H1 (cell line): ENCODE results near the gene SLC8A3. TPM values are rescaled to one million over a fixed set of nuclear protein-coding genes. Genes with fewer than 3 reads are reported as not detected.

Experiments
- CTCF ChIA-PET: fragments of 300-600 bp; sonication (Branson Sonifier 250); formaldehyde crosslinking; loops from one replicate; lab custom pipeline; 2021; ENCODE audit not compliant: partially characterized antibody; lab: Charles Lee
- POLR2A ChIA-PET: fragments of 300-600 bp; sonication (Branson Sonifier 250); formaldehyde crosslinking; loops from one replicate; lab custom pipeline; 2021; ENCODE audit warnings: inconsistent platforms; ENCODE audit not compliant: partially characterized antibody; lab: Charles Lee
- DNase-seq, 2 experiments: peaks; one replicate each; pipeline versions ENCODE4 v3.0.0 to v3.0.0-alpha.2; 2010 to 2022; ENCODE audit warnings: low spot score in 2 of 2, low read depth in 1 of 2, mixed read lengths in 1 of 2
- FAIRE-seq: peaks from 2 replicates; lab custom pipeline; 2011; peaks lifted over from hg19 to GRCh38; lab: Jason Lieb, UNC
- H2AFZ ChIP-seq: 2 replicates; pipeline ENCODE4 v1.8.1; 2012; ENCODE audit warnings: low read length, inconsistent platforms
- H2AK5ac ChIP-seq: 2 replicates; pipeline ENCODE4 v1.6.1; 2013; ENCODE audit warnings: low read depth, low read length
- H2BK120ac ChIP-seq: replicated peaks from 2 replicates; pipeline ENCODE3; 2013; ENCODE audit warnings: low read depth, low read length, inconsistent platforms
- H2BK12ac ChIP-seq: 2 replicates; pipeline ENCODE4 v1.6.1; 2013; ENCODE audit warnings: low read depth, low read length
- H2BK15ac ChIP-seq: 2 replicates; pipeline ENCODE4 v1.6.1; 2013; ENCODE audit warnings: low read length
- H2BK20ac ChIP-seq: 2 replicates; pipeline ENCODE4 v1.6.1; 2013; ENCODE audit warnings: low read length
- H2BK5ac ChIP-seq: 2 replicates; pipeline ENCODE4 v1.6.1; 2013; ENCODE audit warnings: low read depth, low read length
- H3K14ac ChIP-seq: 2 replicates; pipeline ENCODE4 v1.6.1; 2013; ENCODE audit warnings: inconsistent platforms; ENCODE audit not compliant: insufficient read length
- H3K18ac ChIP-seq: 2 replicates; pipeline ENCODE4 v1.6.1; 2013; ENCODE audit warnings: low read length; ENCODE audit errors: extremely low read depth
- H3K23ac ChIP-seq: 2 replicates; pipeline ENCODE4 v1.6.1; 2013; ENCODE audit warnings: inconsistent platforms; ENCODE audit not compliant: insufficient read length
- H3K23me2 ChIP-seq: 2 replicates; pipeline ENCODE4 v1.6.1; 2013; ENCODE audit warnings: low read depth, low read length
- H3K27ac ChIP-seq: 2 replicates; pipeline ENCODE4 v1.6.1; 2011; ENCODE audit warnings: low read depth, low read length, inconsistent platforms
- H3K27me3 ChIP-seq, 4 experiments: replicated peaks in 1 of 4; 1 replicate in 1 of 4; 2 replicates in 3 of 4; pipeline versions ENCODE4 v1.6.1 to v1.8.1; 2011 to 2013; ENCODE audit warnings: low read length in 3 of 4, mild to moderate bottlenecking in 3 of 4, inconsistent platforms in 2 of 4, mixed read lengths in 2 of 4, moderate library complexity in 1 of 4; ENCODE audit not compliant: control insufficient read depth in 3 of 4, insufficient read depth in 3 of 4; ENCODE audit errors: extremely low read depth in 1 of 4
- H3K36me3 ChIP-seq, 4 experiments: 2 replicates each; pipeline versions ENCODE4 v1.6.1 to v1.8.1; 2011 to 2013; ENCODE audit warnings: mild to moderate bottlenecking in 4 of 4, low read length in 3 of 4, moderate library complexity in 2 of 4, control low read depth in 1 of 4, inconsistent platforms in 1 of 4; ENCODE audit not compliant: insufficient read depth in 4 of 4, control insufficient read depth in 2 of 4
- H3K4ac ChIP-seq: replicated peaks from 2 replicates; pipeline ENCODE3; 2013; ENCODE audit warnings: low read length, low read depth, mixed read lengths, inconsistent platforms; ENCODE audit not compliant: insufficient read length
- H3K4me1 ChIP-seq, 4 experiments: replicated peaks in 1 of 4; 1 replicate in 1 of 4; 2 replicates in 3 of 4; pipeline versions ENCODE4 v1.6.1 to v1.8.1; 2011 to 2013; ENCODE audit warnings: low read length in 3 of 4, inconsistent platforms in 2 of 4, mixed read lengths in 1 of 4; ENCODE audit not compliant: insufficient read depth in 4 of 4, control insufficient read depth in 3 of 4
- H3K4me2 ChIP-seq, 2 experiments: 2 replicates each; pipeline versions ENCODE4 v1.6.1 to v1.8.1; 2011 to 2013; ENCODE audit warnings: low read depth in 2 of 2, low read length in 2 of 2, control low read depth in 1 of 2, inconsistent platforms in 1 of 2, mild to moderate bottlenecking in 1 of 2; ENCODE audit not compliant: insufficient read depth in 1 of 2
- H3K4me3 ChIP-seq, 4 experiments: fragments of 200-600, 300-600 bp in 1 of 4; sonication (generic), shearing (Covaris generic), sonication (Bioruptor Twin) in 1 of 4; 2 replicates each; pipeline versions ENCODE4 v1.5.1 to v1.8.1; 2011 to 2016; ENCODE audit warnings: low read length in 4 of 4, low read depth in 3 of 4, control low read depth in 2 of 4, inconsistent platforms in 2 of 4, mild to moderate bottlenecking in 2 of 4, mixed read lengths in 1 of 4, moderate library complexity in 1 of 4; ENCODE audit not compliant: insufficient read depth in 2 of 4; ENCODE audit errors: extremely low read depth in 1 of 4
- H3K56ac ChIP-seq: replicated peaks from 2 replicates; pipeline ENCODE3; 2013; ENCODE audit warnings: low read depth, mild to moderate bottlenecking, mixed read lengths, low read length, inconsistent platforms; ENCODE audit not compliant: insufficient read length
- H3K79me1 ChIP-seq: 2 replicates; pipeline ENCODE4 v1.6.1; 2013; ENCODE audit warnings: low read depth, low read length, control low read depth
- H3K79me2 ChIP-seq, 2 experiments: 2 replicates each; pipeline versions ENCODE4 v1.6.1 to v1.8.1; 2012 to 2013; ENCODE audit warnings: low read length in 2 of 2, mild to moderate bottlenecking in 2 of 2, inconsistent platforms in 1 of 2; ENCODE audit not compliant: insufficient read depth in 2 of 2, control insufficient read depth in 1 of 2
- H3K9ac ChIP-seq, 4 experiments: replicated peaks in 1 of 4; 1 replicate in 1 of 4; 2 replicates in 3 of 4; pipeline versions ENCODE4 v1.6.1 to v1.8.1; 2011 to 2013; ENCODE audit warnings: low read depth in 3 of 4, low read length in 3 of 4, control low read depth in 2 of 4, mild to moderate bottlenecking in 2 of 4, moderate library complexity in 2 of 4, inconsistent platforms in 1 of 4; ENCODE audit errors: extremely low read depth in 1 of 4
- H3K9me3 ChIP-seq, 2 experiments: 2 replicates each; pipeline versions ENCODE4 v1.6.1 to v1.8.1; 2012 to 2013; ENCODE audit warnings: mild to moderate bottlenecking in 2 of 2, moderate library complexity in 2 of 2, control low read depth in 1 of 2, inconsistent platforms in 1 of 2, low read depth in 1 of 2, low read length in 1 of 2, mixed read lengths in 1 of 2; ENCODE audit not compliant: insufficient read depth in 2 of 2
- H4K20me1 ChIP-seq, 2 experiments: replicated peaks in 1 of 2; 2 replicates each; pipeline versions ENCODE3 to v1.8.1; 2011 to 2013; ENCODE audit warnings: inconsistent platforms in 2 of 2, low read length in 2 of 2, mild to moderate bottlenecking in 1 of 2; ENCODE audit not compliant: insufficient read depth in 2 of 2, control insufficient read depth in 1 of 2
- H4K5ac ChIP-seq: 2 replicates; pipeline ENCODE4 v1.6.1; 2013; ENCODE audit warnings: low read length, low read depth, mixed read lengths, inconsistent platforms; ENCODE audit not compliant: insufficient read length
- H4K8ac ChIP-seq: 2 replicates; pipeline ENCODE4 v1.8.0; 2013; ENCODE audit warnings: mild to moderate bottlenecking, moderate library complexity, low read length, inconsistent platforms; ENCODE audit not compliant: insufficient read depth; ENCODE audit errors: extremely low read depth
- H4K91ac ChIP-seq: replicated peaks from 2 replicates; pipeline ENCODE3; 2013; ENCODE audit warnings: low read length, mixed read lengths, inconsistent platforms; ENCODE audit not compliant: insufficient read length
- ATF2 ChIP-seq: IDR thresholded peaks from 2 replicates; pipeline ENCODE4 v1.6.1; 2012; ENCODE audit warnings: low read length, inconsistent platforms
- BCL11A ChIP-seq, 2 experiments: IDR thresholded peaks; one replicate each; pipeline ENCODE4 v1.6.1; 2011; ENCODE audit warnings: low read depth in 2 of 2, low read length in 2 of 2, mild to moderate bottlenecking in 2 of 2
- HDAC2 ChIP-seq, 2 experiments: fragments of 300-600 bp in 1 of 2; sonication (generic) in 1 of 2; IDR thresholded peaks; 2 replicates each; pipeline ENCODE4 v1.6.1; 2011 to 2012; ENCODE audit warnings: low read depth in 2 of 2, low read length in 2 of 2, mild to moderate bottlenecking in 2 of 2, moderate library complexity in 2 of 2, borderline replicate concordance in 1 of 2, inconsistent platforms in 1 of 2
- POU5F1 ChIP-seq: IDR thresholded peaks from 2 replicates; pipeline ENCODE4 v1.6.1; 2011; ENCODE audit warnings: low read depth, mild to moderate bottlenecking, low read length, moderate library complexity
- SAP30 ChIP-seq: fragments of 300-600 bp; sonication (generic); IDR thresholded peaks from 2 replicates; pipeline ENCODE4 v1.7.1; 2012; ENCODE audit warnings: low read length, moderate library complexity, mild to moderate bottlenecking, inconsistent platforms; ENCODE audit not compliant: insufficient read depth, insufficient replicate concordance
- WGBS, 2 experiments: shearing (Covaris generic) in 1 of 2; methylation state at CpG; one replicate each; pipeline versions ENCODE4 v1.1.6 to v1.1.7; 2013 to 2015; ENCODE audit warnings: low lambda C conversion rate in 2 of 2, mixed read lengths in 2 of 2, inconsistent platforms in 1 of 2, low coverage in 1 of 2, missing lambda C conversion rate in 1 of 2; ENCODE audit not compliant: insufficient replicate concordance in 2 of 2, insufficient coverage in 1 of 2, insufficient read length in 1 of 2; ENCODE audit errors: extremely low coverage in 1 of 2, missing lambda C conversion rate in 1 of 2; 5-methylcytosine and 5-hydroxymethylcytosine counted together
- polyA plus RNA-seq, 7 experiments: library from polyadenylated mRNA; depleted of rRNA in 3 of 7; stranded (reverse) in 5 of 7; unstranded in 2 of 7; fragments of >200 nt in 5 of 7; fragments of 200-250 nt in 2 of 7; gene quantifications; 1 replicate in 5 of 7; 2 replicates in 1 of 7; 4 replicates in 1 of 7; pipeline versions ENCODE4 v1.2.1 to v1.2.3, GENCODE V29; 2011 to 2013; ENCODE audit warnings: missing spikeins in 2 of 7, mixed read lengths in 2 of 7
- total RNA-seq: library from RNA; stranded (reverse); fragmentation: NEBNext Ultra II Directional; extraction: Animal tissue kit (Norgen Biotek cat#: 25700); gene quantifications from 2 replicates; pipeline ENCODE4 v1.2.1, GENCODE V29; 2021
- TF ChIP-seq, protein P1 (sequence below), 3 experiments: IDR thresholded peaks; 1 replicate in 2 of 3; 2 replicates in 1 of 3; pipeline versions ENCODE4 v1.5.1 to v1.6.1; 2011; ENCODE audit warnings: low read length in 3 of 3, mild to moderate bottlenecking in 3 of 3, inconsistent platforms in 2 of 3, low read depth in 1 of 3, moderate library complexity in 1 of 3; ENCODE audit not compliant: insufficient read depth in 1 of 3; ENCODE audit errors: control extremely low read depth in 1 of 3

SLC8A3 gene
- total and polyA plus RNA-seq, 2 of the 8 experiments (the other 6 are each of a cell fraction or from before 2014, with no cell fraction given), result 0.38 to 1.1 TPM

DNA sequence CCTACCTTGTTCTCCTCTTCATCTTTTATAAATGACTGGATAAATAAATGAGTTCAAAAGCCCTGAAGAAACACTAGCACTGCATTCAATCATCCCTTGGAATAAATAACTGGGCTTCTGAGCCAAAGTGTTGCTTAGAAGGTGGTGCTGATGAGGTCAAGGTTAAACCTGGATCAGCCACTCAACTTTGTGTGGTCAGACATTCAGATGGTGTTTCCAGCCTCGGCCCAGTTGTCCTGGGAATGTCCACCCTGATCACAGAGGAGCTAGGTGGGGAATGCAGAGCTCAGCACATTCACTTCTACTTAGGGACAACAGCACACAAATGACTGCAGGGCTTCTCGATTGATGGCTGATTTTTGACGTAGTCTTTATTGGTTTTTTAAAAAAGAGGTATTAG lies 88.7 kb downstream of the SLC8A3 start:
- no peak overlapping the region for H3K14ac ChIP-seq
- no peak overlapping the region for H2BK5ac ChIP-seq
- no peaks in the 10 kb centered on the region for H3K27me3 ChIP-seq
- no peaks in the 10 kb centered on the region for H3K36me3 ChIP-seq
- no peak overlapping the region for H3K4me2 ChIP-seq
- CTCF ChIA-PET, result interaction anchor here (1.0 to 2.8 kb wide), 5 partner anchors 13 to 217 kb away, joined by 3 to 7 read pairs (median 4); no protein-coding TSS in a partner anchor
- H3K79me1 ChIP-seq, result no peaks in the 10 kb centered on the region
- no peak overlapping the region for H3K4ac ChIP-seq
- no peaks in the 10 kb centered on the region for H3K4me1 ChIP-seq
- H4K5ac ChIP-seq, result no peak overlapping the region
- H4K8ac ChIP-seq, result no peak overlapping the region
- H2BK20ac ChIP-seq, result no peak overlapping the region
- POLR2A ChIA-PET, result no interaction called here
- no peak overlapping the region for H4K91ac ChIP-seq
- no peak overlapping the region for H3K18ac ChIP-seq
- FAIRE-seq, result no peak
- H4K20me1 ChIP-seq, result no peaks in the 10 kb centered on the region
- no peak overlapping the region for H2BK15ac ChIP-seq
- DNase-seq, result no peak
- H2BK120ac ChIP-seq, result no peak overlapping the region
- H3K4me3 ChIP-seq, result no peak overlapping the region
- H3K79me2 ChIP-seq, result no peaks in the 10 kb centered on the region
- H2AFZ ChIP-seq, result no peak overlapping the region
- H2BK12ac ChIP-seq, result no peak overlapping the region
- no peak overlapping the region for H3K27ac ChIP-seq
- H3K9ac ChIP-seq, result no peak overlapping the region
- H3K23me2 ChIP-seq, result no peaks in the 10 kb centered on the region
- TF ChIP-seq ATF2 (no peak), SAP30 (no peak), BCL11A (IDR thresholded peaks at IDR 0.05; ENCODE audit: low read depth in 2 of 2, low read length in 2 of 2) (no peak), POU5F1 (no peak), HDAC2 (IDR thresholded peaks at IDR 0.05; ENCODE audit: borderline replicate concordance in 1 of 2, low read depth in 2 of 2, low read length in 2 of 2) (no peak)
- TF ChIP-seq, protein P1, sequence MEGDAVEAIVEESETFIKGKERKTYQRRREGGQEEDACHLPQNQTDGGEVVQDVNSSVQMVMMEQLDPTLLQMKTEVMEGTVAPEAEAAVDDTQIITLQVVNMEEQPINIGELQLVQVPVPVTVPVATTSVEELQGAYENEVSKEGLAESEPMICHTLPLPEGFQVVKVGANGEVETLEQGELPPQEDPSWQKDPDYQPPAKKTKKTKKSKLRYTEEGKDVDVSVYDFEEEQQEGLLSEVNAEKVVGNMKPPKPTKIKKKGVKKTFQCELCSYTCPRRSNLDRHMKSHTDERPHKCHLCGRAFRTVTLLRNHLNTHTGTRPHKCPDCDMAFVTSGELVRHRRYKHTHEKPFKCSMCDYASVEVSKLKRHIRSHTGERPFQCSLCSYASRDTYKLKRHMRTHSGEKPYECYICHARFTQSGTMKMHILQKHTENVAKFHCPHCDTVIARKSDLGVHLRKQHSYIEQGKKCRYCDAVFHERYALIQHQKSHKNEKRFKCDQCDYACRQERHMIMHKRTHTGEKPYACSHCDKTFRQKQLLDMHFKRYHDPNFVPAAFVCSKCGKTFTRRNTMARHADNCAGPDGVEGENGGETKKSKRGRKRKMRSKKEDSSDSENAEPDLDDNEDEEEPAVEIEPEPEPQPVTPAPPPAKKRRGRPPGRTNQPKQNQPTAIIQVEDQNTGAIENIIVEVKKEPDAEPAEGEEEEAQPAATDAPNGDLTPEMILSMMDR (IDR thresholded peaks at IDR 0.05; ENCODE audit: control extremely low read depth in 1 of 3, insufficient read depth in 1 of 3, low read depth in 1 of 3, low read length in 3 of 3), result no peak
- no peak overlapping the region for H3K56ac ChIP-seq
- no peaks in the 10 kb centered on the region for H3K9me3 ChIP-seq
- H3K23ac ChIP-seq, result no peak overlapping the region
- 83% methylated on average over 3 of the region's 3 CpGs; no CpG with 5 or more reads in 1 of the 2 experiments for WGBS, 2 experiments
- no peak overlapping the region for H2AK5ac ChIP-seq
